HPDE6-E6E7 (cell line): ENCODE results near the gene RALA.
"Not testable (repeated sequence)": the region's sequence is repeated elsewhere in the genome, so short reads cannot be mapped to it uniquely, and the experiment has no call there.

Experiments used
- DNase-seq: peaks from one replicate; pipeline ENCODE4 v3.0.0; 2011; ENCODE audit warnings: missing footprints; ENCODE audit errors: extremely low spot score

The RALA gene

GRCh38 chr7:39683216-39683845 lies 60.0 kb downstream of the RALA start:
- no peak for DNase-seq

GRCh38 chr7:39686261-39686924 lies 63.0 kb downstream of the RALA start:
- DNase-seq = no peak

GRCh38 chr7:39688611-39689480 lies 65.5 kb downstream of the RALA start:
- no peak for DNase-seq

GRCh38 chr7:39691821-39692220 lies 68.4 kb downstream of the RALA start:
- no peak for DNase-seq

- DNase-seq = not testable (repeated sequence)
Observed at GRCh38 chr7:39693086-39693485, 69.7 kb downstream of the RALA start.

- DNase-seq = no peak
Observed at GRCh38 chr7:39693812-39694211, 70.4 kb downstream of the RALA start.

GRCh38 chr7:39695852-39696586 lies 72.6 kb downstream of the RALA start:
- no peak for DNase-seq

GRCh38 chr7:39696631-39697030 lies 73.3 kb downstream of the RALA start:
- no peak for DNase-seq

GRCh38 chr7:39697483-39697882 lies 74.1 kb downstream of the RALA start:
- DNase-seq = no peak

GRCh38 chr7:39700165-39700564 lies 76.8 kb downstream of the RALA start:
- DNase-seq = no peak

- no peak for DNase-seq
Observed at GRCh38 chr7:39700932-39701331, 77.6 kb downstream of the RALA start.

- no peak for DNase-seq
Observed at GRCh38 chr7:39702133-39702532, 78.8 kb downstream of the RALA start.

GRCh38 chr7:39703144-39703543 lies 79.8 kb downstream of the RALA start:
- no peak for DNase-seq

GRCh38 chr7:39709029-39709428 lies 85.7 kb downstream of the RALA start:
- DNase-seq = no peak

- no peak for DNase-seq
Observed at GRCh38 chr7:39709768-39710311, 86.5 kb downstream of the RALA start.

- DNase-seq = no peak
Observed at GRCh38 chr7:39712751-39713150, 89.4 kb downstream of the RALA start.

- no peak for DNase-seq
Observed at GRCh38 chr7:39714447-39715091, 91.2 kb downstream of the RALA start.

GRCh38 chr7:39720586-39720985 lies 97.2 kb downstream of the RALA start:
- peak; percentile 90 for DNase-seq

GRCh38 chr7:39721345-39721744 lies 98.0 kb downstream of the RALA start:
- DNase-seq = no peak

- DNase-seq = no peak
Observed at GRCh38 chr7:39721919-39722597, 98.7 kb downstream of the RALA start.
